Neural cell (in vitro differentiated cells): ENCODE results near the gene ADPRH.

ENCODE experiments used
- EP300 ChIP-seq: fragments of 450-650 bp; conservative IDR thresholded peaks from 2 replicates; pipeline ENCODE4 v1.6.1; 2014; ENCODE audit warnings: antibody characterized with exemption, mild to moderate bottlenecking, moderate library complexity; ENCODE audit not compliant: poor library complexity, severe bottlenecking
- EZH2 ChIP-seq: fragments of 200-600, 300-800 bp; shearing (Covaris generic), sonication (generic); IDR thresholded peaks from 2 replicates; pipeline ENCODE4 v1.6.1; 2014; ENCODE audit warnings: antibody characterized with exemption, low read length, borderline replicate concordance, mild to moderate bottlenecking; ENCODE audit not compliant: insufficient read depth, poor library complexity, severe bottlenecking
- POLR2AphosphoS5 ChIP-seq: IDR thresholded peaks from 2 replicates; pipeline ENCODE4 v1.6.1; 2012
- RAD21 ChIP-seq: fragments of 450-650 bp; conservative IDR thresholded peaks from 2 replicates; pipeline ENCODE4 v1.6.1; 2014; ENCODE audit warnings: antibody characterized with exemption, mild to moderate bottlenecking, moderate library complexity
- SMC3 ChIP-seq: fragments of 450-650 bp; conservative IDR thresholded peaks from 2 replicates; pipeline ENCODE4 v1.6.1; 2014; ENCODE audit warnings: antibody characterized with exemption, mild to moderate bottlenecking, moderate library complexity; ENCODE audit not compliant: poor library complexity
- TF ChIP-seq, protein P1 (sequence below): fragments of 450-650 bp; IDR thresholded peaks from 2 replicates; pipeline ENCODE4 v1.5.1; 2014; ENCODE audit warnings: antibody characterized with exemption, mild to moderate bottlenecking, moderate library complexity; ENCODE audit not compliant: poor library complexity, severe bottlenecking
- TF ChIP-seq, protein P2 (sequence below): IDR thresholded peaks from 2 replicates; pipeline ENCODE4 v1.6.1; 2012; ENCODE audit warnings: borderline replicate concordance

DNA sequence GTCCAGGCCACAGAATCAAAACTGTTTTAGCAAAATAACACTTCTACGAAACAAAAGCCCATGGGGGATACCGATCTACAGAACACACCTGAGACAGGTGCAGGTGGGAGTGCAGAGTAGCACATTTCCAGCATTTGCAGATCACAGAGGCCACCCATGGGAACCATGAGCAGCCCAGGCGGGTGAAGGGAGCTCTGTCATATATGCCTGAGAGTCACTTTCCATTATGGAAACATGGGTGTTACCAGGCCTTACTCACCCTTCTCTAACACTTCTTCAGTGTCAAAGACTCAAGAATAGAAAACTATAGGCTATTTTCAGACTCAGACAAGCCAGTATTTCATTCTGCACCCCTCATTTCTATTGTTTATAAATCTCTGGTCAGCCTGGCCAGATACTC lies 21.9 kb downstream of the ADPRH start:
- TF ChIP-seq RAD21 (no peak), POLR2AphosphoS5 (no peak), EP300 (no peak), SMC3 (no peak), EZH2 (no peak)
- TF ChIP-seq, protein P1, sequence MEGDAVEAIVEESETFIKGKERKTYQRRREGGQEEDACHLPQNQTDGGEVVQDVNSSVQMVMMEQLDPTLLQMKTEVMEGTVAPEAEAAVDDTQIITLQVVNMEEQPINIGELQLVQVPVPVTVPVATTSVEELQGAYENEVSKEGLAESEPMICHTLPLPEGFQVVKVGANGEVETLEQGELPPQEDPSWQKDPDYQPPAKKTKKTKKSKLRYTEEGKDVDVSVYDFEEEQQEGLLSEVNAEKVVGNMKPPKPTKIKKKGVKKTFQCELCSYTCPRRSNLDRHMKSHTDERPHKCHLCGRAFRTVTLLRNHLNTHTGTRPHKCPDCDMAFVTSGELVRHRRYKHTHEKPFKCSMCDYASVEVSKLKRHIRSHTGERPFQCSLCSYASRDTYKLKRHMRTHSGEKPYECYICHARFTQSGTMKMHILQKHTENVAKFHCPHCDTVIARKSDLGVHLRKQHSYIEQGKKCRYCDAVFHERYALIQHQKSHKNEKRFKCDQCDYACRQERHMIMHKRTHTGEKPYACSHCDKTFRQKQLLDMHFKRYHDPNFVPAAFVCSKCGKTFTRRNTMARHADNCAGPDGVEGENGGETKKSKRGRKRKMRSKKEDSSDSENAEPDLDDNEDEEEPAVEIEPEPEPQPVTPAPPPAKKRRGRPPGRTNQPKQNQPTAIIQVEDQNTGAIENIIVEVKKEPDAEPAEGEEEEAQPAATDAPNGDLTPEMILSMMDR: no peak
- TF ChIP-seq, protein P2, sequence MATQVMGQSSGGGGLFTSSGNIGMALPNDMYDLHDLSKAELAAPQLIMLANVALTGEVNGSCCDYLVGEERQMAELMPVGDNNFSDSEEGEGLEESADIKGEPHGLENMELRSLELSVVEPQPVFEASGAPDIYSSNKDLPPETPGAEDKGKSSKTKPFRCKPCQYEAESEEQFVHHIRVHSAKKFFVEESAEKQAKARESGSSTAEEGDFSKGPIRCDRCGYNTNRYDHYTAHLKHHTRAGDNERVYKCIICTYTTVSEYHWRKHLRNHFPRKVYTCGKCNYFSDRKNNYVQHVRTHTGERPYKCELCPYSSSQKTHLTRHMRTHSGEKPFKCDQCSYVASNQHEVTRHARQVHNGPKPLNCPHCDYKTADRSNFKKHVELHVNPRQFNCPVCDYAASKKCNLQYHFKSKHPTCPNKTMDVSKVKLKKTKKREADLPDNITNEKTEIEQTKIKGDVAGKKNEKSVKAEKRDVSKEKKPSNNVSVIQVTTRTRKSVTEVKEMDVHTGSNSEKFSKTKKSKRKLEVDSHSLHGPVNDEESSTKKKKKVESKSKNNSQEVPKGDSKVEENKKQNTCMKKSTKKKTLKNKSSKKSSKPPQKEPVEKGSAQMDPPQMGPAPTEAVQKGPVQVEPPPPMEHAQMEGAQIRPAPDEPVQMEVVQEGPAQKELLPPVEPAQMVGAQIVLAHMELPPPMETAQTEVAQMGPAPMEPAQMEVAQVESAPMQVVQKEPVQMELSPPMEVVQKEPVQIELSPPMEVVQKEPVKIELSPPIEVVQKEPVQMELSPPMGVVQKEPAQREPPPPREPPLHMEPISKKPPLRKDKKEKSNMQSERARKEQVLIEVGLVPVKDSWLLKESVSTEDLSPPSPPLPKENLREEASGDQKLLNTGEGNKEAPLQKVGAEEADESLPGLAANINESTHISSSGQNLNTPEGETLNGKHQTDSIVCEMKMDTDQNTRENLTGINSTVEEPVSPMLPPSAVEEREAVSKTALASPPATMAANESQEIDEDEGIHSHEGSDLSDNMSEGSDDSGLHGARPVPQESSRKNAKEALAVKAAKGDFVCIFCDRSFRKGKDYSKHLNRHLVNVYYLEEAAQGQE: no peak
